Right lobe of liver (tissue), 4 donors: ENCODE data around the gene NDUFA6.

ENCODE experiments used
- POLR2A ChIP-seq: fragments of 450-650 bp; IDR thresholded peaks from one replicate; pipeline ENCODE4 v1.6.1; 2017; ENCODE audit warnings: antibody characterized with exemption, mild to moderate bottlenecking
- TF ChIP-seq, protein P1 (sequence below), 4 donors: fragments of 200-600 bp in 3 of 4; fragments of 450-650 bp in 1 of 4; IDR thresholded peaks; one replicate each; pipeline versions ENCODE4 v1.5.1 to v1.8.0; 2016 to 2022; ENCODE audit warnings: antibody characterized with exemption in 4 of 4, mild to moderate bottlenecking in 2 of 4
- donor health status: DM: no; HTN: no; CAD: no.
- donor health status: DM: no; HTN: no; CAD: no.
- donor health status: DM: no; HTN: yes; CAD: no.

DNA sequence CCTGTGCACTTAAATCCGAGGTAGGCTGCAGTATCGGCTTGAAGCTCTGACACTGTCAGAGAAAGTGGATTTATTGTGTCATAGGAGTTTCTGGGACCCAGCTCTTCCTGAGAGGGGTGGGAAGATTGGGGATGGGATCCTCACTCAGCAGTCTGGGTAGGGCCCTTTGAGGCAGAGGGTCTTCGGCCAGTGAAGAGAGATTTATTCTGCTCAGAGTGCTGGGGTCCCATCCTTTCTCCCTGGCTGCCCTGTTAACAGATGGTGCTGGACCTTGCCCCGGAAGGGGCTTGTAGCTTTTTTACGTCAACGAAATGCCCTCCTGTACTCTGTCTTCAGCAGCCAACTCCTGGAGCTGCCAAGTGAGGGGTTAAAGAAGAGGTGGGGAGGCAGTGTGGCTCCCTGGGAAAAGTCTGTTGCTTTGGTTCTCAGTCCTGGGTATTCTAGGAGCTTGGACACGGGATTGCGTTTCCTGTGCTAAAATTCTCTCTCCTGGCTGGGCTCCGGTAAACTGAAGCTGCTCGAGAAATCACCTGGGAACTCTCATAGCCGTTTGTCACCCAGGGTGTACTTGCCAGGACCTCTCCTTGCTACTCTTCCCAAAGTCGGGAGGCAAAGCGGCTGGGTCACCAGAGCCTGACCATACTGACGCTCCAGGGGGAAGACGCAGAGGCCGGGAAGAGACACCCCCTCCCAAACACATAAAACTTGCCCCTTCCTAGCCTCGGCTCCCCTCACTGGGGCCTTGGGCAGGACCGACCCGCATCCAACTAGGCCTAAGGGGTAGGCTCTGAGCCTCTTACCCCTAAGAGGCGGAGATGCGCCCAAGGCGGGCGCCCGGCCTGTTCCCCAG, 11.9 kb downstream of the NDUFA6 start:
- TF ChIP-seq, protein P1, sequence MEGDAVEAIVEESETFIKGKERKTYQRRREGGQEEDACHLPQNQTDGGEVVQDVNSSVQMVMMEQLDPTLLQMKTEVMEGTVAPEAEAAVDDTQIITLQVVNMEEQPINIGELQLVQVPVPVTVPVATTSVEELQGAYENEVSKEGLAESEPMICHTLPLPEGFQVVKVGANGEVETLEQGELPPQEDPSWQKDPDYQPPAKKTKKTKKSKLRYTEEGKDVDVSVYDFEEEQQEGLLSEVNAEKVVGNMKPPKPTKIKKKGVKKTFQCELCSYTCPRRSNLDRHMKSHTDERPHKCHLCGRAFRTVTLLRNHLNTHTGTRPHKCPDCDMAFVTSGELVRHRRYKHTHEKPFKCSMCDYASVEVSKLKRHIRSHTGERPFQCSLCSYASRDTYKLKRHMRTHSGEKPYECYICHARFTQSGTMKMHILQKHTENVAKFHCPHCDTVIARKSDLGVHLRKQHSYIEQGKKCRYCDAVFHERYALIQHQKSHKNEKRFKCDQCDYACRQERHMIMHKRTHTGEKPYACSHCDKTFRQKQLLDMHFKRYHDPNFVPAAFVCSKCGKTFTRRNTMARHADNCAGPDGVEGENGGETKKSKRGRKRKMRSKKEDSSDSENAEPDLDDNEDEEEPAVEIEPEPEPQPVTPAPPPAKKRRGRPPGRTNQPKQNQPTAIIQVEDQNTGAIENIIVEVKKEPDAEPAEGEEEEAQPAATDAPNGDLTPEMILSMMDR (IDR thresholded peaks at IDR 0.05): no peak
- no peak for TF ChIP-seq POLR2A
